Activated T-cell treated with anti-CD3 and anti-CD28 coated beads for 48 hours (primary cell): ENCODE data around the gene CD109.

Experiments
- DNase-seq: peaks from one replicate; pipeline ENCODE4 v3.0.0-alpha.2; 2020; ENCODE audit warnings: low read depth

CD109 gene

DNA sequence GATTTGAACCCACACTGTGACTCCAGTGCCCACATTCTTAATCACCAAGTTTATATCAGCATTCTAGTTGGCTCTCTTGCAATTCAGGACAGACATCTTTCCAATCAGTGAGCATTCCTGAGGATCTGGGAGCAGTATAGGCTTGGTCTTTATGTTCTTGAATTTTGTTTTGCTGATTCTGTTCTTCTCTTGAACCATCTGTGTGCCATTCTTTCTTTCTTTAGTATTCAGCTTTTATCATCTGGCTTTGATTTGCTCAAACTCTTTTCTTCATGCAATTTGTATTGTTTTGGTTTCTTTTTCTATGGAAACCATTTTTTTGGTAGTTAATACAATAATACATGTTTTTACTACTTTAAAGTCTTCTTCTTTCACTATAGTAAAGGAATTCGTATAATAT lies 162.4 kb downstream of the CD109 start:
- DNase-seq = no peak

- no peak for DNase-seq
Observed at GRCh38 chr6:73860303-73860702, 164.3 kb downstream of the CD109 start.

GRCh38 chr6:73866305-73866704 lies 170.3 kb downstream of the CD109 start:
- no peak for DNase-seq

- no peak for DNase-seq
Observed at GRCh38 chr6:73867411-73867810, 171.4 kb downstream of the CD109 start.

- DNase-seq = no peak
Observed at GRCh38 chr6:73870907-73871306, 174.9 kb downstream of the CD109 start.

GRCh38 chr6:73873081-73873480 lies 177.1 kb downstream of the CD109 start:
- DNase-seq = no peak
